A673 (cell line): ENCODE results near the gene KRTAP10-5. TPM values are rescaled to one million over a fixed set of nuclear protein-coding genes. Genes with fewer than 3 reads are reported as not detected.
A peak's percentile ranks its signal among the peaks of the same experiment; 100 is the strongest.
"Not testable (repeated sequence)": the region's sequence is repeated elsewhere in the genome, so short reads cannot be mapped to it uniquely, and the experiment has no call there.

Experiments
- BruUV-seq: library from RNA; stranded (reverse); fragments of 400-500 nt; replicated peaks from 2 replicates; lab custom pipeline; 2021; lab: Mats Ljungman, UMichigan
- CTCF ChIA-PET: fragments of 300-600 bp; sonication (Branson Sonifier 250); formaldehyde crosslinking; loops from one replicate; lab custom pipeline; 2022; ENCODE audit warnings: antibody characterized with exemption; lab: Charles Lee
- POLR2A ChIA-PET: fragments of 300-600 bp; sonication (Branson Sonifier 250); formaldehyde crosslinking; loops from one replicate; lab custom pipeline; 2022; ENCODE audit warnings: antibody characterized with exemption; ENCODE audit not compliant: low non-redundant PET; lab: Charles Lee
- DNase-seq: peaks from one replicate; pipeline ENCODE4 v3.0.0-alpha.2; 2015; ENCODE audit warnings: low spot score
- H3K27ac ChIP-seq: fragments of 200-600 bp; sonication (generic); 2 replicates; pipeline ENCODE4 v1.5.1; 2016; ENCODE audit warnings: mixed run types, low read depth, mild to moderate bottlenecking, mixed read lengths, antibody characterized with exemption, low read length; ENCODE audit not compliant: poor library complexity, severe bottlenecking
- H3K27me3 ChIP-seq: fragments of 200-600 bp; sonication (generic); replicated peaks from 2 replicates; pipeline ENCODE4 v1.6.1; 2017; ENCODE audit warnings: mixed run types, low read depth, mild to moderate bottlenecking, mixed read lengths, antibody characterized with exemption, low read length; ENCODE audit not compliant: insufficient read depth, poor library complexity
- H3K36me3 ChIP-seq: fragments of 200-600 bp; sonication (generic); 2 replicates; pipeline ENCODE4 v1.6.1; 2016; ENCODE audit warnings: mixed run types, mild to moderate bottlenecking, mixed read lengths, antibody characterized with exemption, low read length; ENCODE audit not compliant: insufficient read depth, poor library complexity, severe bottlenecking
- H3K4me1 ChIP-seq: fragments of 200-600 bp; sonication (generic); 2 replicates; pipeline ENCODE4 v1.6.1; 2017; ENCODE audit warnings: mixed run types, mild to moderate bottlenecking, mixed read lengths, antibody characterized with exemption, low read length; ENCODE audit not compliant: insufficient read depth, poor library complexity, severe bottlenecking
- H3K4me3 ChIP-seq: fragments of 200-600 bp; sonication (generic); 2 replicates; pipeline ENCODE4 v1.5.1; 2016; ENCODE audit warnings: low read depth, mixed run types, mild to moderate bottlenecking, mixed read lengths, low read length; ENCODE audit not compliant: poor library complexity, severe bottlenecking
- H3K9me3 ChIP-seq: fragments of 200-600 bp; sonication (generic); 2 replicates; pipeline ENCODE4 v1.6.1; 2016; ENCODE audit warnings: mixed run types, low read depth, mild to moderate bottlenecking, mixed read lengths, antibody characterized with exemption, low read length; ENCODE audit not compliant: poor library complexity, severe bottlenecking
- EZH2 ChIP-seq: fragments of 200-600 bp; sonication (generic); IDR thresholded peaks from 2 replicates; pipeline ENCODE4 v1.6.1; 2017; ENCODE audit warnings: borderline replicate concordance, low read depth, mild to moderate bottlenecking, mixed read lengths, antibody characterized with exemption, low read length; ENCODE audit not compliant: poor library complexity, severe bottlenecking
- intact Hi-C: fragments of 100-400 bp; cut with micrococcal nuclease; formaldehyde crosslinking; loops from one replicate; pipeline ENCODE4 v1.10.0; 2022; ENCODE audit not compliant: unreplicated experiment
- total RNA-seq: library from RNA; stranded (reverse); gene quantifications from 2 replicates; pipeline ENCODE4 v1.2.3, GENCODE V29; 2021
- TF ChIP-seq, protein P1 (sequence below): fragments of 300-800, 200-600 bp; sonication (generic); conservative IDR thresholded peaks from 2 replicates; pipeline ENCODE4 v1.5.1; 2017; ENCODE audit warnings: low read depth, mild to moderate bottlenecking, antibody characterized with exemption, low read length, moderate library complexity, mixed read lengths

The KRTAP10-5 gene
- total RNA-seq, 1 experiment from 2014 or later, result not detected

DNA sequence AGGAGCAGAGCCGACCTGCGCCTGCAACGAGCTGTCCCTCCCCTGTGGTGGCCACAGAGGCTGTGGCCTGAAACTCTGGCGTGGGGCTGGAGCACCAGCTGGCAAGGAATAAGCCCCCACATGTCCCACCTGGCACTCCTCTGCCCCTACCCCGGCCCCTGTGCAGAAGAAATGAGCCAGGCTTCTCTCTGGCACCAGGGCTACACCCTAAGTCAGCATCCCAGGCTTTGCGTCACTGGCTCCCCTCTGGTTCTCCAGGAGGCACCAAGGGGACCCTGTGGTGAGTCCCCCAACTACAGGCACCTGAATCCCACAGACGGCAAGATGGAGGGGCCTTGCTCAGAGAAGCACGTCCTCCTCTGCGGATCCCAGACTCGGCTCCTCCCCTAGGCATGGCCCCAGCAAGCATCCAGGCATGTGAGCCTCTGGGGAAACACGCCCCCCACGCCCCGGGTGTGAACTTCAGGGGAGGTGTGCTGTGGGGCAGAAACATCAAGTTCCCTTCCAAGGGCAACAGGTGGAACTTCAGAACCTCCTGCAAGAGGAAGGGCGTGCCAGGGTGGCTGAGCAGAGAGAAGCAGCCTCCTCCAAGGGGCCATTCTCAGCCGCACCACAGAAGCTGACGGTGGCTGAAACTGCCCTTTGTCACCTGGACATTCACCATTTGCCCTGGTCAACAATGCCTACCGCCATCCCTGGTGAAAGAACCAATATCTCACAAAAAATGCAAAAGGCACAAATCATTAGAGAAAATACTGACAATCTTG, 22.9 kb upstream of the KRTAP10-5 start:
- Histone ChIP-seq H3K27me3 (no peaks in the 10 kb centered on the region), H3K27ac (no peak overlapping the region), H3K4me3 (no peak overlapping the region), H3K4me1 (no peaks in the 10 kb centered on the region), H3K36me3 (no peaks in the 10 kb centered on the region), H3K9me3 (peaks cover 3% of the 10 kb centered on the region)
- ChIA-PET POLR2A (no interaction called here), CTCF (no interaction called here)
- no peak for DNase-seq
- TF ChIP-seq, protein P1, sequence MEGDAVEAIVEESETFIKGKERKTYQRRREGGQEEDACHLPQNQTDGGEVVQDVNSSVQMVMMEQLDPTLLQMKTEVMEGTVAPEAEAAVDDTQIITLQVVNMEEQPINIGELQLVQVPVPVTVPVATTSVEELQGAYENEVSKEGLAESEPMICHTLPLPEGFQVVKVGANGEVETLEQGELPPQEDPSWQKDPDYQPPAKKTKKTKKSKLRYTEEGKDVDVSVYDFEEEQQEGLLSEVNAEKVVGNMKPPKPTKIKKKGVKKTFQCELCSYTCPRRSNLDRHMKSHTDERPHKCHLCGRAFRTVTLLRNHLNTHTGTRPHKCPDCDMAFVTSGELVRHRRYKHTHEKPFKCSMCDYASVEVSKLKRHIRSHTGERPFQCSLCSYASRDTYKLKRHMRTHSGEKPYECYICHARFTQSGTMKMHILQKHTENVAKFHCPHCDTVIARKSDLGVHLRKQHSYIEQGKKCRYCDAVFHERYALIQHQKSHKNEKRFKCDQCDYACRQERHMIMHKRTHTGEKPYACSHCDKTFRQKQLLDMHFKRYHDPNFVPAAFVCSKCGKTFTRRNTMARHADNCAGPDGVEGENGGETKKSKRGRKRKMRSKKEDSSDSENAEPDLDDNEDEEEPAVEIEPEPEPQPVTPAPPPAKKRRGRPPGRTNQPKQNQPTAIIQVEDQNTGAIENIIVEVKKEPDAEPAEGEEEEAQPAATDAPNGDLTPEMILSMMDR, result no peak
- TF ChIP-seq EZH2, result no peak
- intact Hi-C loops, result loop anchor here (10.0 kb wide), 1 partner anchor 58 kb away; the partner anchor contains the start of gene KRTAP10-1
- BruUV-seq, result no TSS peak

GRCh38 chr21:44602463-44602850, 22.1 kb upstream of the KRTAP10-5 start:
- TF ChIP-seq, protein P1, result no peak
- TF ChIP-seq EZH2, result no peak
- POLR2A ChIA-PET, result no interaction called here
- Histone ChIP-seq H3K27ac (no peak overlapping the region), H3K27me3 (no peaks in the 10 kb centered on the region), H3K4me3 (no peak overlapping the region), H3K9me3 (peaks cover 3% of the 10 kb centered on the region), H3K4me1 (no peaks in the 10 kb centered on the region), H3K36me3 (no peaks in the 10 kb centered on the region)
- CTCF ChIA-PET, result no interaction called here
- intact Hi-C loops, result loop anchor here (10.0 kb wide), 1 partner anchor 58 kb away; the partner anchor contains the start of gene KRTAP10-1
- no TSS peak for BruUV-seq
- DNase-seq, result no peak

DNA sequence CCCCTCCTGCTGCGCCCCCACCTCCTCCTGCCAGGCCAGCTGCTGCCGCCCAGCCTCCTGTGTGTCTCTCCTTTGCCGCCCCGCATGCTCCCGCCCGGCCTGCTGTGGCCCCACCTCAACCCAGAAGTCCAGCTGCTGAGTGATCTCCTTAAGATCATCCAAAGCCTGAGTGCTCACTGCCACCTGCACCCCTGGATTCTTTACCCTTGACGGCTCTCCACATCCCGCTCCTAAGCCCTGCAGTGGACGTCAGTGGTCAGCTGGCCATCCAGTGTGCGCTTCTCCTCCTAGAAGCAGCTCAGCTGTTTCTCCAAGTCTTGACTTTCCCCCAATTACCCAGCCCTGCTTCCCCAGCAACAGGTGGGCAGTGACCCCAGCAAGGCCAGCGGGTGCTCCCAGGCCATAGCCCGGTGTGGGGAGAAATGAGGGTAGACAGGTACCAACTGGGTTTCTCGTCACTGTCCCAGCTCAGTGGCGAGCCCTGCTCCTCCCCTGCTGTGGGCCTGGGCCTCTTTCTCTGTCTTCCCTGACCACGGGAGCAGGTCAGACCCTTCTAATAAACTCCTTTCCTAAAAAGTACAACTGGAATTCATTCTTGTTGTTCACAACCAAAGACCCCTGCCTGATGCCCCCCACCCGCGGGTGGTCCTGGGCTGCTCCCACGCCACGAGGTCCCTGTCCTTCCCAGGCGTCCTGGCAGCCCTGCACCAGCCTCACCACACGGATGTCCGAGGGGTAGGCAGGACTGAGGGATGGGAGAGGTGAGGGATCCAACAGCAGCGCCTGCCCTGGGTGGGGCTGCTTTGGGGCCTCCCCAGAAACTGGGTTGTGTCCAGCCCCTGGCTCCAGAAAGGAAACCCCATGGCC, 21.4 kb upstream of the KRTAP10-5 start:
- Histone ChIP-seq H3K4me1 (no peaks in the 10 kb centered on the region), H3K27me3 (no peaks in the 10 kb centered on the region), H3K27ac (no peak overlapping the region), H3K9me3 (peaks cover 3% of the 10 kb centered on the region), H3K36me3 (no peaks in the 10 kb centered on the region), H3K4me3 (no peak overlapping the region)
- intact Hi-C loops, result loop anchor here (10.0 kb wide), 1 partner anchor 57 kb away; the partner anchor contains the start of gene KRTAP10-1
- no peak for TF ChIP-seq EZH2
- TF ChIP-seq, protein P1, result no peak
- no peak for DNase-seq
- POLR2A ChIA-PET, result no interaction called here
- CTCF ChIA-PET, result no interaction called here
- no TSS peak for BruUV-seq

DNA sequence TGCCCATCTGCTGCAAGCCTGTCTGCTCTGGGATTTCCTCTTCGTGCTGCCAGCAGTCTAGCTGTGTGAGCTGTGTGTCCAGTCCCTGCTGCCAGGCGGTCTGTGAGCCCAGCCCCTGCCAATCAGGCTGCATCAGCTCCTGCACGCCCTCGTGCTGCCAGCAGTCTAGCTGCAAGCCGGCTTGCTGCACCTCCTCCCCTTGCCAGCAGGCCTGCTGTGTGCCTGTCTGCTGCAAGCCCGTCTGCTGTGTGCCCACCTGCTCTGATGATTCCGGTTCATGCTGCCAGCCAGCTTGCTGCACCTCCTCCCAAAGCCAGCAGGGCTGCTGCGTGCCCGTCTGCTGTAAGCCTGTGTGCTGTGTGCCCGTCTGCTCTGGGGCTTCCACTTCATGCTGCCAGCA, 20.7 kb upstream of the KRTAP10-5 start:
- H3K27me3 ChIP-seq, H3K4me3 ChIP-seq, BruUV-seq, H3K4me1 ChIP-seq, H3K36me3 ChIP-seq, POLR2A ChIA-PET, CTCF ChIA-PET, H3K9me3 ChIP-seq, H3K27ac ChIP-seq: not testable (repeated sequence)
- peak; percentile 29 for DNase-seq
- intact Hi-C loops, result loop anchor here (10.0 kb wide), 1 partner anchor 56 kb away; the partner anchor contains the start of gene KRTAP10-1
